DOHH2 (cell line): ENCODE results near the gene C2CD4D.

ENCODE experiments used
- CTCF ChIP-seq: fragments of 200-600 bp; sonication (generic); IDR thresholded peaks from one replicate; pipeline ENCODE4 v1.5.1; 2014; ENCODE audit warnings: antibody characterized with exemption, mild to moderate bottlenecking, low read depth, low read length; ENCODE audit not compliant: poor library complexity, severe bottlenecking
- EZH2phosphoT487 ChIP-seq: fragments of 200-600 bp; sonication (generic); IDR thresholded peaks from 2 replicates; pipeline ENCODE4 v1.6.1; 2017; ENCODE audit warnings: borderline replicate concordance, mild to moderate bottlenecking, antibody characterized with exemption, low read length, moderate library complexity, mixed read lengths

GRCh38 chr1:151831256-151831591, 8.4 kb downstream of the C2CD4D start:
- no peak for TF ChIP-seq CTCF
- no peak for TF ChIP-seq EZH2phosphoT487
